OCI-LY3 (cell line): ENCODE results near the gene KARS1.

Source experiments
- CTCF ChIP-seq: fragments of 200-600, 300-600 bp; sonication (generic); IDR thresholded peaks from 2 replicates; pipeline ENCODE4 v1.5.1; 2014; ENCODE audit warnings: antibody characterized with exemption, low read length, low read depth
- EZH2phosphoT487 ChIP-seq: fragments of 200-600 bp; shearing (Covaris generic); IDR thresholded peaks from 2 replicates; pipeline ENCODE4 v1.6.1; 2018; ENCODE audit warnings: antibody characterized with exemption, mixed run types, low read depth

GRCh38 chr16:75695708-75696107 lies 48.2 kb upstream of the KARS1 start:
- TF ChIP-seq CTCF (peak; percentile 39), EZH2phosphoT487 (no peak)
